CD8-positive, alpha-beta memory T cell (primary cell): ENCODE measurements around the gene COQ10A. TPM values are rescaled to one million over a fixed set of nuclear protein-coding genes. Genes with fewer than 3 reads are reported as not detected.

Experiments
- CTCF ChIA-PET: fragments of 350-600 bp; sonication (Branson Sonifier 250); formaldehyde crosslinking; loops from one replicate; lab custom pipeline; 2021; ENCODE audit warnings: antibody characterized with exemption; lab: Charles Lee
- POLR2A ChIA-PET: fragments of 350-600 bp; sonication (Branson Sonifier 250); formaldehyde crosslinking; loops from one replicate; lab custom pipeline; 2021; ENCODE audit warnings: antibody characterized with exemption; lab: Charles Lee
- DNase-seq, 5 donors: peaks; one replicate each; pipeline versions ENCODE4 v3.0.0 to v3.0.0-alpha.2; 2020 to 2022; ENCODE audit warnings: mixed read lengths in 1 of 5
- H3K27ac ChIP-seq: one replicate; pipeline ENCODE4 v1.7.0; 2013; ENCODE audit warnings: low read depth, mild to moderate bottlenecking, low read length, moderate library complexity
- H3K27me3 ChIP-seq: 2 replicates; pipeline ENCODE4 v1.7.0; 2013; ENCODE audit warnings: low read length, mild to moderate bottlenecking; ENCODE audit not compliant: insufficient read depth, poor library complexity, severe bottlenecking
- H3K36me3 ChIP-seq: 2 replicates; pipeline ENCODE4 v1.7.0; 2013; ENCODE audit warnings: mild to moderate bottlenecking, low read length, moderate library complexity; ENCODE audit not compliant: insufficient read depth
- H3K4me1 ChIP-seq: 2 replicates; pipeline ENCODE4 v1.7.0; 2013; ENCODE audit warnings: mild to moderate bottlenecking, low read length, moderate library complexity; ENCODE audit not compliant: insufficient read depth
- H3K4me3 ChIP-seq: 2 replicates; pipeline ENCODE4 v1.7.0; 2013; ENCODE audit warnings: mild to moderate bottlenecking, low read length
- H3K9me3 ChIP-seq: 2 replicates; pipeline ENCODE4 v1.7.0; 2013; ENCODE audit warnings: mild to moderate bottlenecking, low read length
- H3K27ac Mint-ChIP-seq, 8 donors: one replicate each; pipeline ENCODE4 v1.8.0; 2020 to 2021; ENCODE audit warnings: mixed read lengths in 8 of 8, mild to moderate bottlenecking in 6 of 8, inconsistent platforms in 3 of 8, moderate library complexity in 3 of 8
- H3K27me3 Mint-ChIP-seq, 2 donors: one replicate each; pipeline ENCODE4 v1.8.0; 2020 to 2021; ENCODE audit warnings: mixed read lengths in 2 of 2, mild to moderate bottlenecking in 1 of 2, moderate library complexity in 1 of 2
- H3K36me3 Mint-ChIP-seq, 3 donors: one replicate each; pipeline ENCODE4 v1.8.0; 2020 to 2021; ENCODE audit warnings: mixed read lengths in 3 of 3, inconsistent platforms in 1 of 3, mild to moderate bottlenecking in 1 of 3
- H3K4me1 Mint-ChIP-seq, 3 donors: one replicate each; pipeline ENCODE4 v1.8.0; 2020 to 2021; ENCODE audit warnings: mixed read lengths in 3 of 3, inconsistent platforms in 1 of 3, mild to moderate bottlenecking in 1 of 3
- H3K4me3 Mint-ChIP-seq, 7 donors: one replicate each; pipeline ENCODE4 v1.8.0; 2020 to 2021; ENCODE audit warnings: mixed read lengths in 7 of 7, mild to moderate bottlenecking in 6 of 7, moderate library complexity in 4 of 7, inconsistent platforms in 2 of 7
- H3K9me3 Mint-ChIP-seq, 5 donors: one replicate each; pipeline ENCODE4 v1.8.0; 2020 to 2022; ENCODE audit warnings: mixed read lengths in 5 of 5, mild to moderate bottlenecking in 3 of 5, moderate library complexity in 2 of 5, inconsistent platforms in 1 of 5
- polyA plus RNA-seq: library from polyadenylated mRNA; unstranded; fragments of 300-500 nt; fragmentation: Illumina TruSeq; gene quantifications from one replicate; pipeline ENCODE4 v1.2.3, GENCODE V29; 2021
- total RNA-seq, 2 experiments: library from RNA; stranded (reverse); gene quantifications; one replicate each; pipeline ENCODE4 v1.2.3, GENCODE V29; 2021

Gene COQ10A
- total and polyA plus RNA-seq, 3 experiments from 2014 or later, result 14.2 to 14.4 (median 14.3) TPM

DNA sequence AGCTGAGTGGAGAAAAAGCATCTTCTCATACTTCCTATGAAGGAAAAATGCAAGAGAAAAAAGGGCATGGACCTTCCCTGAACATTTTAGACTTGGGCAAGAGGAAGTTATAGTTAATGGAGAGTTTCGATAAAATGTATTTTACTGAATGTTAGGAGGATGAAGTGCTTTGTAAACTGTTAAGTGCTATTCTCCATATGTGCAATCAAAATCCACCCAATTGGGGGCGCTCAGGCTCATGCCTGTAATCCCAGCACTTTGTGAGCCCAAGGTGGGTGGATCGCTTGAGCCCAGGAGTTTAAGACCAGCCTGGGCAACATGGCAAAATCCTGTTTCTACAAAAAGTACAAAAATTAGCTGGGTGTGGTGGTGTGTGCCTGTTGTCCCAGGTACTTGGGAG, 50.9 kb downstream of the COQ10A start:
- Mint-ChIP-seq H3K4me1 (peaks cover 14 to 21% (median 15%) of the 10 kb centered on the region in 3 donors), H3K9me3 (no peaks in the 10 kb centered on the region), H3K27me3 (no peaks in the 10 kb centered on the region), H3K4me3 (no peak overlapping the region), H3K36me3 (peaks cover 0 to 42% (median 4%) of the 10 kb centered on the region in 3 donors), H3K27ac (peak overlapping the region in 3 of 8 donors; percentile 44 to 55 (median 54))
- ChIA-PET CTCF (no interaction called here), POLR2A (no interaction called here)
- H3K9me3 ChIP-seq, result no peaks in the 10 kb centered on the region
- H3K27me3 ChIP-seq, result no peaks in the 10 kb centered on the region
- H3K27ac ChIP-seq, result no peak overlapping the region
- H3K36me3 ChIP-seq, result peaks cover 16% of the 10 kb centered on the region
- peaks cover 15% of the 10 kb centered on the region for H3K4me1 ChIP-seq
- H3K4me3 ChIP-seq, result no peak overlapping the region
- no peak for DNase-seq

Other genes starting within 250 kb of the COQ10A start
- 10 to 100 TPM; 11.0 to 11.6 TPM for gene IKZF4, start 245.9 kb upstream of the COQ10A start, total RNA-seq
- gene IKZF4, start 245.9 kb upstream of the COQ10A start, polyA plus RNA-seq, result 0.86 TPM
- 10 to 100 TPM; 48.8 to 59.9 TPM for gene RPS26, start 225.0 kb upstream of the COQ10A start, total RNA-seq
- gene RPS26, start 225.0 kb upstream of the COQ10A start, polyA plus RNA-seq, result 1,127 TPM
- 1 to 10 TPM; 1.7 to 1.9 TPM for gene ERBB3, start 186.8 kb upstream of the COQ10A start, total RNA-seq
- 0.63 TPM for gene ERBB3, start 186.8 kb upstream of the COQ10A start, polyA plus RNA-seq
- 100 to 1,000 TPM; 468 to 504 TPM for gene PA2G4, start 162.4 kb upstream of the COQ10A start, total RNA-seq
- 249 TPM for gene PA2G4, start 162.4 kb upstream of the COQ10A start, polyA plus RNA-seq
- 1,000 to 10,000 TPM; 5,711 to 5,990 TPM for gene RPL41, start 150.3 kb upstream of the COQ10A start, total RNA-seq
- gene RPL41, start 150.3 kb upstream of the COQ10A start, polyA plus RNA-seq, result 7,268 TPM
- 1 to 10 TPM; 8.1 to 9.0 TPM for gene ZC3H10, start 148.7 kb upstream of the COQ10A start, total RNA-seq
- gene ZC3H10, start 148.7 kb upstream of the COQ10A start, polyA plus RNA-seq, result 3.2 TPM
- 100 to 1,000 TPM; 185 to 191 TPM for gene ESYT1, start 138.7 kb upstream of the COQ10A start, total RNA-seq
- gene ESYT1, start 138.7 kb upstream of the COQ10A start, polyA plus RNA-seq, result 374 TPM
- gene MYL6B, start 114.4 kb upstream of the COQ10A start, total RNA-seq, result 10 to 100 TPM; 68.6 to 70.0 TPM
- 6.2 TPM for gene MYL6B, start 114.4 kb upstream of the COQ10A start, polyA plus RNA-seq
- 1,000 to 10,000 TPM; 1,010 to 1,017 TPM for gene MYL6, start 108.6 kb upstream of the COQ10A start, total RNA-seq
- gene MYL6, start 108.6 kb upstream of the COQ10A start, polyA plus RNA-seq, result 2,423 TPM
- gene SMARCC2, start 77.5 kb upstream of the COQ10A start, total RNA-seq, result 100 to 1,000 TPM; 107 to 118 TPM
- 92.4 TPM for gene SMARCC2, start 77.5 kb upstream of the COQ10A start, polyA plus RNA-seq
- gene RNF41, start 45.0 kb upstream of the COQ10A start, total RNA-seq, result 10 to 100 TPM; 41.2 to 42.3 TPM
- 47.4 TPM for gene RNF41, start 45.0 kb upstream of the COQ10A start, polyA plus RNA-seq
- 100 to 1,000 TPM; 102 to 104 TPM for gene NABP2, start 42.6 kb upstream of the COQ10A start, total RNA-seq
- 4.6 TPM for gene NABP2, start 42.6 kb upstream of the COQ10A start, polyA plus RNA-seq
- under 1 TPM; 0.35 to 0.62 TPM for gene SLC39A5, start 36.9 kb upstream of the COQ10A start, total RNA-seq
- not detected for gene SLC39A5, start 36.9 kb upstream of the COQ10A start, polyA plus RNA-seq
- 10 to 100 TPM; 67.0 to 69.9 TPM for gene ANKRD52, start 8.6 kb upstream of the COQ10A start, total RNA-seq
- 16.1 TPM for gene ANKRD52, start 8.6 kb upstream of the COQ10A start, polyA plus RNA-seq
- gene CS, start 33.4 kb downstream of the COQ10A start, total RNA-seq, result 100 to 1,000 TPM; 279 to 286 TPM
- 78.8 TPM for gene CS, start 33.4 kb downstream of the COQ10A start, polyA plus RNA-seq
- gene CNPY2, start 49.0 kb downstream of the COQ10A start, total RNA-seq, result 100 to 1,000 TPM; 165 to 167 TPM
- 188 TPM for gene CNPY2, start 49.0 kb downstream of the COQ10A start, polyA plus RNA-seq
- 10 to 100 TPM; 36.6 to 40.4 TPM for gene PAN2, start 67.1 kb downstream of the COQ10A start, total RNA-seq
- 5.4 TPM for gene PAN2, start 67.1 kb downstream of the COQ10A start, polyA plus RNA-seq
- gene IL23A, start 71.9 kb downstream of the COQ10A start, total RNA-seq, result 10 to 100 TPM; 26.9 to 29.6 TPM
- gene IL23A, start 71.9 kb downstream of the COQ10A start, polyA plus RNA-seq, result 26.4 TPM
- 10 to 100 TPM; 61.6 to 63.5 TPM for gene STAT2, start 93.2 kb downstream of the COQ10A start, total RNA-seq
- 65.0 TPM for gene STAT2, start 93.2 kb downstream of the COQ10A start, polyA plus RNA-seq
- not detected for gene APOF, start 95.9 kb downstream of the COQ10A start, total RNA-seq
- gene APOF, start 95.9 kb downstream of the COQ10A start, polyA plus RNA-seq, result not detected
- 10 to 100 TPM; 61.9 to 64.1 TPM for gene TIMELESS, start 182.5 kb downstream of the COQ10A start, total RNA-seq
- 3.9 TPM for gene TIMELESS, start 182.5 kb downstream of the COQ10A start, polyA plus RNA-seq
- not detected for gene MIP, start 187.7 kb downstream of the COQ10A start, total RNA-seq
- 0.07 TPM for gene MIP, start 187.7 kb downstream of the COQ10A start, polyA plus RNA-seq
- gene SPRYD4, start 201.6 kb downstream of the COQ10A start, total RNA-seq, result 1 to 10 TPM; 3.7 to 3.9 TPM
- 1.1 TPM for gene SPRYD4, start 201.6 kb downstream of the COQ10A start, polyA plus RNA-seq
- 1 to 10 TPM; 2.3 to 2.5 TPM for gene GLS2, start 221.2 kb downstream of the COQ10A start, total RNA-seq
- gene GLS2, start 221.2 kb downstream of the COQ10A start, polyA plus RNA-seq, result 3.2 TPM